GM23338 (cell line): ENCODE results near the gene DSG4. TPM values are rescaled to one million over a fixed set of nuclear protein-coding genes. Genes with fewer than 3 reads are reported as not detected.
A peak's percentile ranks its signal among the peaks of the same experiment; 100 is the strongest.

ENCODE experiments used
- ATAC-seq: fragments of 200-7000 bp; cut with Tn5 transposase; 3 replicates; pipeline ENCODE4 v1.9.1; 2020
- DNase-seq: peaks from one replicate; pipeline ENCODE4 v3.0.0-alpha.2; 2015; ENCODE audit warnings: low spot score
- H2AFZ ChIP-seq: fragments of 200-600 bp; sonication (generic); 2 replicates; pipeline ENCODE4 v1.8.0; 2016; ENCODE audit warnings: antibody characterized with exemption, mild to moderate bottlenecking, moderate library complexity
- H3F3A ChIP-seq: fragments of 200-600 bp; sonication (generic); replicated peaks from 2 replicates; pipeline ENCODE4 v1.8.0; 2017; ENCODE audit warnings: antibody characterized with exemption, mixed run types, low read depth
- H3K27ac ChIP-seq: fragments of 200-600 bp; sonication (generic); 2 replicates; pipeline ENCODE4 v1.6.1; 2016; ENCODE audit warnings: low read depth
- H3K27me3 ChIP-seq: fragments of 200-600 bp; sonication (generic); 2 replicates; pipeline ENCODE4 v1.8.0; 2016; ENCODE audit warnings: mild to moderate bottlenecking, mixed run types, moderate library complexity; ENCODE audit not compliant: insufficient read depth
- H3K36me3 ChIP-seq: fragments of 200-600 bp; sonication (generic); 2 replicates; pipeline ENCODE4 v1.8.0; 2016; ENCODE audit warnings: mild to moderate bottlenecking; ENCODE audit not compliant: insufficient read depth
- H3K4me1 ChIP-seq: fragments of 200-600 bp; sonication (generic); 2 replicates; pipeline ENCODE4 v1.8.0; 2016; ENCODE audit warnings: mild to moderate bottlenecking, moderate library complexity; ENCODE audit not compliant: insufficient read depth
- H3K4me2 ChIP-seq: fragments of 200-600 bp; sonication (generic); 2 replicates; pipeline ENCODE4 v1.7.1; 2017; ENCODE audit warnings: mixed run types
- H3K4me3 ChIP-seq: fragments of 200-600 bp; sonication (generic); 2 replicates; pipeline ENCODE4 v1.6.1; 2016; ENCODE audit warnings: mixed run types
- H3K79me2 ChIP-seq: fragments of 200-600 bp; sonication (generic); replicated peaks from 2 replicates; pipeline ENCODE4 v1.8.0; 2017; ENCODE audit warnings: mild to moderate bottlenecking; ENCODE audit not compliant: insufficient read depth
- H3K9me2 ChIP-seq: fragments of 200-600 bp; sonication (generic); 2 replicates; pipeline ENCODE4 v1.8.0; 2017; ENCODE audit not compliant: insufficient read depth
- H4K20me1 ChIP-seq: fragments of 200-600 bp; sonication (generic); replicated peaks from 2 replicates; pipeline ENCODE4 v1.8.0; 2017; ENCODE audit warnings: mild to moderate bottlenecking; ENCODE audit not compliant: insufficient read depth
- H3K27ac Mint-ChIP-seq: 2 replicates; pipeline ENCODE4 v1.8.0; 2020; ENCODE audit warnings: inconsistent platforms, mild to moderate bottlenecking, moderate library complexity, mixed read lengths
- H3K27me3 Mint-ChIP-seq: 3 replicates; pipeline ENCODE4 v1.8.0; 2022; ENCODE audit warnings: low read depth, mild to moderate bottlenecking, moderate library complexity, mixed read lengths, inconsistent platforms; ENCODE audit not compliant: insufficient read depth, poor library complexity
- H3K36me3 Mint-ChIP-seq: 3 replicates; pipeline ENCODE4 v1.8.0; 2021; ENCODE audit warnings: low read depth, mild to moderate bottlenecking, inconsistent platforms, moderate library complexity, mixed read lengths
- H3K4me1 Mint-ChIP-seq: 3 replicates; pipeline ENCODE4 v1.8.0; 2020; ENCODE audit warnings: mild to moderate bottlenecking, inconsistent platforms, mixed read lengths
- H3K4me3 Mint-ChIP-seq: 3 replicates; pipeline ENCODE4 v1.8.0; 2021; ENCODE audit warnings: moderate library complexity, mild to moderate bottlenecking, inconsistent platforms, mixed read lengths
- H3K9me3 Mint-ChIP-seq: 3 replicates; pipeline ENCODE4 v1.8.0; 2020; ENCODE audit warnings: moderate library complexity, mild to moderate bottlenecking, inconsistent platforms, mixed read lengths
- CREB1 ChIP-seq: fragments of 250-450 bp; sonication (Bioruptor Pico); IDR thresholded peaks from 2 replicates; pipeline ENCODE4 v1.5.0; 2020; ENCODE audit warnings: low read depth, mild to moderate bottlenecking, moderate library complexity
- EZH2 ChIP-seq: fragments of 200-600 bp; sonication (generic); IDR thresholded peaks from one replicate; pipeline ENCODE4 v1.8.0; 2017; ENCODE audit warnings: antibody characterized with exemption, mild to moderate bottlenecking, low read depth; ENCODE audit not compliant: unreplicated experiment
- EZH2phosphoT487 ChIP-seq: fragments of 200-600 bp; sonication (generic); IDR thresholded peaks from one replicate; pipeline ENCODE4 v1.8.1; 2018; ENCODE audit warnings: antibody characterized with exemption; ENCODE audit not compliant: unreplicated experiment
- JUNB ChIP-seq: IDR thresholded peaks from one replicate; pipeline ENCODE4 v1.6.1; 2016; ENCODE audit warnings: antibody characterized with exemption; ENCODE audit not compliant: unreplicated experiment
- NANOG ChIP-seq: IDR thresholded peaks from 2 replicates; pipeline ENCODE4 v1.6.1; 2016; ENCODE audit warnings: antibody characterized with exemption, borderline replicate concordance
- ZNF114 ChIP-seq: fragments of 250-450 bp; sonication (Bioruptor Pico); IDR thresholded peaks from 2 replicates; pipeline ENCODE4 v1.5.0; 2020; ENCODE audit warnings: mild to moderate bottlenecking, moderate library complexity
- ZNF331 ChIP-seq: fragments of 250-450 bp; sonication (Bioruptor Pico); IDR thresholded peaks from 2 replicates; pipeline ENCODE4 v1.5.0; 2020; ENCODE audit warnings: low read depth, mild to moderate bottlenecking, moderate library complexity
- polyA plus RNA-seq: library from polyadenylated mRNA; unstranded; fragments of >200 nt; fragmentation: Nextera tagmentation; extraction: Ambion mirVana; gene quantifications from 2 replicates; pipeline ENCODE4 v1.2.1, GENCODE V29; 2016
- total RNA-seq: library from RNA; depleted of rRNA; stranded (reverse); fragments of >200 nt; shearing (Covaris generic); gene quantifications from 2 replicates; pipeline ENCODE4 v1.2.3, GENCODE V29; 2014
- TF ChIP-seq, protein P1 (sequence below): IDR thresholded peaks from 2 replicates; pipeline ENCODE4 v1.6.1; 2016; ENCODE audit warnings: antibody characterized with exemption
- TF ChIP-seq, protein P2 (sequence below): IDR thresholded peaks from one replicate; pipeline ENCODE4 v1.6.1; 2018; ENCODE audit warnings: antibody characterized with exemption; ENCODE audit not compliant: unreplicated experiment
- TF ChIP-seq, protein P3 (sequence below): fragments of 250-450 bp; sonication (Bioruptor Pico); IDR thresholded peaks from 2 replicates; pipeline ENCODE4 v1.5.0; 2020; ENCODE audit warnings: mild to moderate bottlenecking, moderate library complexity

Gene DSG4
- total and polyA plus RNA-seq, 2 experiments from 2014 or later = not detected

DNA sequence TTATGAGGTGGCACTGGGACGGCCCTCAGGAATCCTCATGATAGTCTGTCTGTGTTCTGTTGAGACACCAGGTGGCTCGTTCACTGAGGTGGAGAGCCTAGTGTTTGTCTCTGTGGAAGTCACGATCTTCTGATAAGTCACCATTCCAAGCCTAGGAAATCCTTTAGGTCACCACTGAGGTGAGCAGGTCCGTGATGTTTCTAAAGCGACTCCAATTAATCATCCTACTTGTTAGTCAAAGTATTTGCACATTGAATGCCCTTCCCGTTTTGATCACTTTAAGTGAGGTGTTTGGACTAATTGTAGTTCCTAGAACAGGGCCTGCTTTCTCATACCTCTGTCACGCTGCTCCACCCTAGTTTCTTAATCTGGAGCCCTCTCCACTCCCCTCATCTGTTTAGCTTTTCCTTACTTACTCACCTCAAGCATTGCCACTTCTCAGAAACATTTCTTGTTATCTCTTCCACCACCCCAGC, 42.9 kb downstream of the DSG4 start:
- ATAC-seq (no peak), DNase-seq (no peak)
- no peaks in the 10 kb centered on the region for H3K27me3 ChIP-seq
- no peaks in the 10 kb centered on the region for H3K36me3 Mint-ChIP-seq
- H4K20me1 ChIP-seq = no peaks in the 10 kb centered on the region
- no peak overlapping the region for H3K4me3 Mint-ChIP-seq
- no peaks in the 10 kb centered on the region for H3K27me3 Mint-ChIP-seq
- H3K79me2 ChIP-seq = no peaks in the 10 kb centered on the region
- no peak overlapping the region for H3K27ac ChIP-seq
- H3K4me3 ChIP-seq = no peak overlapping the region
- H3K9me2 ChIP-seq = no peaks in the 10 kb centered on the region
- no peaks in the 10 kb centered on the region for H3K9me3 Mint-ChIP-seq
- TF ChIP-seq, protein P1, sequence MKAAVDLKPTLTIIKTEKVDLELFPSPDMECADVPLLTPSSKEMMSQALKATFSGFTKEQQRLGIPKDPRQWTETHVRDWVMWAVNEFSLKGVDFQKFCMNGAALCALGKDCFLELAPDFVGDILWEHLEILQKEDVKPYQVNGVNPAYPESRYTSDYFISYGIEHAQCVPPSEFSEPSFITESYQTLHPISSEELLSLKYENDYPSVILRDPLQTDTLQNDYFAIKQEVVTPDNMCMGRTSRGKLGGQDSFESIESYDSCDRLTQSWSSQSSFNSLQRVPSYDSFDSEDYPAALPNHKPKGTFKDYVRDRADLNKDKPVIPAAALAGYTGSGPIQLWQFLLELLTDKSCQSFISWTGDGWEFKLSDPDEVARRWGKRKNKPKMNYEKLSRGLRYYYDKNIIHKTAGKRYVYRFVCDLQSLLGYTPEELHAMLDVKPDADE = no peak
- H3K4me1 ChIP-seq = no peaks in the 10 kb centered on the region
- H2AFZ ChIP-seq = peak overlapping the region; percentile 72
- H3F3A ChIP-seq = no peaks in the 10 kb centered on the region
- H3K4me1 Mint-ChIP-seq = peaks cover 5% of the 10 kb centered on the region; the same call in 1 of the 3 replicates
- H3K4me2 ChIP-seq = no peak overlapping the region
- H3K36me3 ChIP-seq = no peaks in the 10 kb centered on the region
- no peak overlapping the region for H3K27ac Mint-ChIP-seq

DNA sequence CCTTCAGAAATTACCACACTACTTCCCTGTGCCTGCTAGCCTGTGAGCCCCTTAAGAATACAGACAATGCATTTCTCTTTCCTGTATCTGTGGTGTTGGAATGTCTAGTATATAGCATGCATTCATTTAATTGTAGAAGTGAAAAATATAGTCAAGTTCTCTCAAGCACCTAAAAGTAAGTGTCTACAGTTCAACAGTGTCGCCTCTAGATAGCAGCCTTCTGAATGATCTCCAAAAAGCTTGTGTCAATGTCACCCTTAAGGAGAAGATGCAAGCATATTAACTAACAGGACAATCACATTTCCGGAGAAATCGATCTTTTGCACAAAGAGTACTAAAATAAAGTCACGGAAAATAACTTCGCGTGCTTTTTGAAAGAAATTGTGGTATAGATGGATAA, 43.5 kb downstream of the DSG4 start:
- Mint-ChIP-seq H3K27me3 (no peaks in the 10 kb centered on the region), H3K9me3 (no peaks in the 10 kb centered on the region), H3K4me3 (no peak overlapping the region), H3K27ac (no peak overlapping the region), H3K36me3 (no peaks in the 10 kb centered on the region), H3K4me1 (peaks cover 5% of the 10 kb centered on the region; the same call in 1 of the 3 replicates)
- ATAC-seq (no peak), DNase-seq (no peak)
- Histone ChIP-seq H3K4me1 (no peaks in the 10 kb centered on the region), H3F3A (no peaks in the 10 kb centered on the region), H4K20me1 (no peaks in the 10 kb centered on the region), H3K79me2 (no peaks in the 10 kb centered on the region), H3K4me3 (no peak overlapping the region), H3K36me3 (no peaks in the 10 kb centered on the region), H3K27me3 (no peaks in the 10 kb centered on the region), H3K27ac (no peak overlapping the region), H3K9me2 (no peaks in the 10 kb centered on the region), H3K4me2 (no peak overlapping the region), H2AFZ (peak overlapping the region; percentile 33)
- TF ChIP-seq, protein P2, sequence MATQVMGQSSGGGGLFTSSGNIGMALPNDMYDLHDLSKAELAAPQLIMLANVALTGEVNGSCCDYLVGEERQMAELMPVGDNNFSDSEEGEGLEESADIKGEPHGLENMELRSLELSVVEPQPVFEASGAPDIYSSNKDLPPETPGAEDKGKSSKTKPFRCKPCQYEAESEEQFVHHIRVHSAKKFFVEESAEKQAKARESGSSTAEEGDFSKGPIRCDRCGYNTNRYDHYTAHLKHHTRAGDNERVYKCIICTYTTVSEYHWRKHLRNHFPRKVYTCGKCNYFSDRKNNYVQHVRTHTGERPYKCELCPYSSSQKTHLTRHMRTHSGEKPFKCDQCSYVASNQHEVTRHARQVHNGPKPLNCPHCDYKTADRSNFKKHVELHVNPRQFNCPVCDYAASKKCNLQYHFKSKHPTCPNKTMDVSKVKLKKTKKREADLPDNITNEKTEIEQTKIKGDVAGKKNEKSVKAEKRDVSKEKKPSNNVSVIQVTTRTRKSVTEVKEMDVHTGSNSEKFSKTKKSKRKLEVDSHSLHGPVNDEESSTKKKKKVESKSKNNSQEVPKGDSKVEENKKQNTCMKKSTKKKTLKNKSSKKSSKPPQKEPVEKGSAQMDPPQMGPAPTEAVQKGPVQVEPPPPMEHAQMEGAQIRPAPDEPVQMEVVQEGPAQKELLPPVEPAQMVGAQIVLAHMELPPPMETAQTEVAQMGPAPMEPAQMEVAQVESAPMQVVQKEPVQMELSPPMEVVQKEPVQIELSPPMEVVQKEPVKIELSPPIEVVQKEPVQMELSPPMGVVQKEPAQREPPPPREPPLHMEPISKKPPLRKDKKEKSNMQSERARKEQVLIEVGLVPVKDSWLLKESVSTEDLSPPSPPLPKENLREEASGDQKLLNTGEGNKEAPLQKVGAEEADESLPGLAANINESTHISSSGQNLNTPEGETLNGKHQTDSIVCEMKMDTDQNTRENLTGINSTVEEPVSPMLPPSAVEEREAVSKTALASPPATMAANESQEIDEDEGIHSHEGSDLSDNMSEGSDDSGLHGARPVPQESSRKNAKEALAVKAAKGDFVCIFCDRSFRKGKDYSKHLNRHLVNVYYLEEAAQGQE = no peak
- TF ChIP-seq JUNB = no peak
- TF ChIP-seq, protein P3, sequence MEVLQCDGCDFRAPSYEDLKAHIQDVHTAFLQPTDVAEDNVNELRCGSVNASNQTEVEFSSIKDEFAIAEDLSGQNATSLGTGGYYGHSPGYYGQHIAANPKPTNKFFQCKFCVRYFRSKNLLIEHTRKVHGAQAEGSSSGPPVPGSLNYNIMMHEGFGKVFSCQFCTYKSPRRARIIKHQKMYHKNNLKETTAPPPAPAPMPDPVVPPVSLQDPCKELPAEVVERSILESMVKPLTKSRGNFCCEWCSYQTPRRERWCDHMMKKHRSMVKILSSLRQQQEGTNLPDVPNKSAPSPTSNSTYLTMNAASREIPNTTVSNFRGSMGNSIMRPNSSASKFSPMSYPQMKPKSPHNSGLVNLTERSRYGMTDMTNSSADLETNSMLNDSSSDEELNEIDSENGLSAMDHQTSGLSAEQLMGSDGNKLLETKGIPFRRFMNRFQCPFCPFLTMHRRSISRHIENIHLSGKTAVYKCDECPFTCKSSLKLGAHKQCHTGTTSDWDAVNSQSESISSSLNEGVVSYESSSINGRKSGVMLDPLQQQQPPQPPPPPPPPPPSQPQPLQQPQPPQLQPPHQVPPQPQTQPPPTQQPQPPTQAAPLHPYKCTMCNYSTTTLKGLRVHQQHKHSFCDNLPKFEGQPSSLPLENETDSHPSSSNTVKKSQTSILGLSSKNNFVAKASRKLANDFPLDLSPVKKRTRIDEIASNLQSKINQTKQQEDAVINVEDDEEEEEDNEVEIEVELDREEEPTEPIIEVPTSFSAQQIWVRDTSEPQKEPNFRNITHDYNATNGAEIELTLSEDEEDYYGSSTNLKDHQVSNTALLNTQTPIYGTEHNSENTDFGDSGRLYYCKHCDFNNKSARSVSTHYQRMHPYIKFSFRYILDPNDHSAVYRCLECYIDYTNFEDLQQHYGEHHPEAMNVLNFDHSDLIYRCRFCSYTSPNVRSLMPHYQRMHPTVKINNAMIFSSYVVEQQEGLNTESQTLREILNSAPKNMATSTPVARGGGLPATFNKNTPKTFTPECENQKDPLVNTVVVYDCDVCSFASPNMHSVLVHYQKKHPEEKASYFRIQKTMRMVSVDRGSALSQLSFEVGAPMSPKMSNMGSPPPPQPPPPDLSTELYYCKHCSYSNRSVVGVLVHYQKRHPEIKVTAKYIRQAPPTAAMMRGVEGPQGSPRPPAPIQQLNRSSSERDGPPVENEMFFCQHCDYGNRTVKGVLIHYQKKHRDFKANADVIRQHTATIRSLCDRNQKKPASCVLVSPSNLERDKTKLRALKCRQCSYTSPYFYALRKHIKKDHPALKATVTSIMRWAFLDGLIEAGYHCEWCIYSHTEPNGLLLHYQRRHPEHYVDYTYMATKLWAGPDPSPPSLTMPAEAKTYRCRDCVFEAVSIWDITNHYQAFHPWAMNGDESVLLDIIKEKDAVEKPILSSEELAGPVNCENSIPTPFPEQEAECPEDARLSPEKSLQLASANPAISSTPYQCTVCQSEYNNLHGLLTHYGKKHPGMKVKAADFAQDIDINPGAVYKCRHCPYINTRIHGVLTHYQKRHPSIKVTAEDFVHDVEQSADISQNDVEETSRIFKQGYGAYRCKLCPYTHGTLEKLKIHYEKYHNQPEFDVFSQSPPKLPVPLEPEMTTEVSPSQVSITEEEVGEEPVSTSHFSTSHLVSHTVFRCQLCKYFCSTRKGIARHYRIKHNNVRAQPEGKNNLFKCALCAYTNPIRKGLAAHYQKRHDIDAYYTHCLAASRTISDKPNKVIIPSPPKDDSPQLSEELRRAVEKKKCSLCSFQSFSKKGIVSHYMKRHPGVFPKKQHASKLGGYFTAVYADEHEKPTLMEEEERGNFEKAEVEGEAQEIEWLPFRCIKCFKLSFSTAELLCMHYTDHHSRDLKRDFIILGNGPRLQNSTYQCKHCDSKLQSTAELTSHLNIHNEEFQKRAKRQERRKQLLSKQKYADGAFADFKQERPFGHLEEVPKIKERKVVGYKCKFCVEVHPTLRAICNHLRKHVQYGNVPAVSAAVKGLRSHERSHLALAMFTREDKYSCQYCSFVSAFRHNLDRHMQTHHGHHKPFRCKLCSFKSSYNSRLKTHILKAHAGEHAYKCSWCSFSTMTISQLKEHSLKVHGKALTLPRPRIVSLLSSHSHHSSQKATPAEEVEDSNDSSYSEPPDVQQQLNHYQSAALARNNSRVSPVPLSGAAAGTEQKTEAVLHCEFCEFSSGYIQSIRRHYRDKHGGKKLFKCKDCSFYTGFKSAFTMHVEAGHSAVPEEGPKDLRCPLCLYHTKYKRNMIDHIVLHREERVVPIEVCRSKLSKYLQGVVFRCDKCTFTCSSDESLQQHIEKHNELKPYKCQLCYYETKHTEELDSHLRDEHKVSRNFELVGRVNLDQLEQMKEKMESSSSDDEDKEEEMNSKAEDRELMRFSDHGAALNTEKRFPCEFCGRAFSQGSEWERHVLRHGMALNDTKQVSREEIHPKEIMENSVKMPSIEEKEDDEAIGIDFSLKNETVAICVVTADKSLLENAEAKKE = no peak
- TF ChIP-seq ZNF114 = no peak
- TF ChIP-seq CREB1 (CRISPR knock-in tag) = no peak
- TF ChIP-seq, protein P1 = no peak
- no peak for TF ChIP-seq EZH2
- no peak for TF ChIP-seq EZH2phosphoT487
- TF ChIP-seq ZNF331 (CRISPR knock-in tag) = no peak
- TF ChIP-seq NANOG = no peak
